ENCODE measurements around the gene SNAPC3.

SNAPC3 gene

DNA sequence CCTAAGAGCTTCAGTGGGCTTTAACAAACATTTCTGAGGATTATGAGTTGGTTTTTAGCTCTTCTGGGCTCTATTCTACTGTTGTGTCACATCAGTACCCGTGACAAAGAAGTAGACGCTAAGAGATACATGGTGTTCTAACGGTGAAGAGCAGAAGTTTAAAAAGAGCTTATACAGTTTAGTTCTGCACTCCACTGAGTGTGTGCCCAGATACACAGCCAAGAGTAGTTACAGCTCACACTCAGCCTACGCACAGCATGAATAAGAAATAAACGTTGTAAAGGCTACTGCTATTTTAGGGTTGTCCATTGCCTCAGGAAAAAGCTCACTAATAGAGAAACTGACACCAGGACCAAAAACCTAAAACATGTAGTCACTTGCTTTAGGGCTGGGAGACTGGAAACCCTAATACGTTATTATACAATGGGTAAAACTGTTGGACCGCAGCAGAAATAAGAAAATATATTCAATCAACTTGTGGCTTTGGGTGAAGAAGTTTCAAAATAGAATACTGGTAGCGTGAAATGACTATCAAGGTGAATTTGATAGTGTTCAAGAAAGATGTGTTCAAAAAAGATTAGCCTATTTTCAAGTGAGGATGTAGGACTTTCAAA lies 53.4 kb downstream of the SNAPC3 start:
- in situ Hi-C loops (cut with MboI; ENCODE audit: low pct_unique_long_range_greater_than_20kb, low sequenced_read_pairs): no loop called here
- DNase-seq: no peak

DNA sequence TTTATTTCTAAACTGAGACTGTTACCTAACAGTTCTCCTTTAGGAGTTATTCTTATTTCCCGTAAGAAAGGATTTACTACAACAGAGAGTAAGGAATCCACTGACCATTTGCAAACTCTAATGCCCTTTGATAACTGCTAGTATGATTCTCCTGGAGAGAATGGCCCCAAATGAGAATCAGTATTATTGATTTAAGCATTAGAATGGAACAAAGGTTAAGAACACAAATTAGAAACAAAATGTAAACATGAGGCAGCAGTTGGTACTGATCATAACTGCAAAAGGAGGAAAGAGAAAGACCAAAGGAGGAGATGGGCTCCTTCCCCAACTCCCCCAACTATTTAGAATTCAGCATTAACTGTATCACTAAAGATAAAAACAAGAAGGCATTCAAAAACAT lies 57.4 kb downstream of the SNAPC3 start:
- in situ Hi-C loops (cut with MboI; ENCODE audit: low pct_unique_long_range_greater_than_20kb, low sequenced_read_pairs): no loop called here
- DNase-seq: no peak

DNA sequence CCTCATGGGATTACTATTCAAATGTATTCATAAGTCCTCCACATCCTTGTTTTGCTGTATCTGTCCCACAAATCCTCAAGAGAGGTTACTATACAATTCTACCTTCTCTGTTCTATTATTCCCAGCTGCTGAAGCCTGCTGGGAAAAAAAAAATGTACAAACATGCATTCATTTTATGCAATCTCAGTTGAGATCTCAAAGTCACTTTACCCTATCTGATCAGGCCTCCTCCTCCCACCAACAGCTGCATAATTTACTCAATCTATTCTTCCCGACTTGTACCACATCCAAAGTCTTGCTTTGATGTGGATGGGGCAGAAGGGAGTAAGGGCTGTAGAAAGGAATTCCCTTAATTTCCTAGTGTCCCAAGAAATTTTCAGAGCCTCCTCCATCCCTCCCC lies 59.5 kb downstream of the SNAPC3 start:
- in situ Hi-C loops (cut with MboI; ENCODE audit: low pct_unique_long_range_greater_than_20kb, low sequenced_read_pairs): no loop called here
- DNase-seq: no peak

DNA sequence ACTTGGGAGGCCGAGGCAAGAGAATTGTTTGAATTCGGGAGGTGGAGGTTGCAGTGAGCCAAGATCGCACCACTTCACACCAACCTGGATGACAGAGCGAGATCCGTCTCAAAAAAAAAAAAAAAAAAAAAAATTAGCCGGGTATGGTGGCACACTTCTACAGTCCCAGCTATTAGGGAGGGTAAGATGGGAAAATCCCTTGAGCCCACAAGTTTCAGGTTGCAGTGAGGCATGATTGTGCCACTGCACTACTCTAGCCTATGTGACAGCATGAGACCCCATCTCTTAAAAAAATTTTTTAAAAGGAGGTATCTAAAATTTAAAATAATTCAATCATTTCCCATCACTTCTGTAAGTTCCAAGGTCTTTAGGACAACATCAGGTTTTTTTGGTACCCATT lies 62.1 kb downstream of the SNAPC3 start:
- in situ Hi-C loops (cut with MboI; ENCODE audit: low pct_unique_long_range_greater_than_20kb, low sequenced_read_pairs): no loop called here
- DNase-seq: no peak

DNA sequence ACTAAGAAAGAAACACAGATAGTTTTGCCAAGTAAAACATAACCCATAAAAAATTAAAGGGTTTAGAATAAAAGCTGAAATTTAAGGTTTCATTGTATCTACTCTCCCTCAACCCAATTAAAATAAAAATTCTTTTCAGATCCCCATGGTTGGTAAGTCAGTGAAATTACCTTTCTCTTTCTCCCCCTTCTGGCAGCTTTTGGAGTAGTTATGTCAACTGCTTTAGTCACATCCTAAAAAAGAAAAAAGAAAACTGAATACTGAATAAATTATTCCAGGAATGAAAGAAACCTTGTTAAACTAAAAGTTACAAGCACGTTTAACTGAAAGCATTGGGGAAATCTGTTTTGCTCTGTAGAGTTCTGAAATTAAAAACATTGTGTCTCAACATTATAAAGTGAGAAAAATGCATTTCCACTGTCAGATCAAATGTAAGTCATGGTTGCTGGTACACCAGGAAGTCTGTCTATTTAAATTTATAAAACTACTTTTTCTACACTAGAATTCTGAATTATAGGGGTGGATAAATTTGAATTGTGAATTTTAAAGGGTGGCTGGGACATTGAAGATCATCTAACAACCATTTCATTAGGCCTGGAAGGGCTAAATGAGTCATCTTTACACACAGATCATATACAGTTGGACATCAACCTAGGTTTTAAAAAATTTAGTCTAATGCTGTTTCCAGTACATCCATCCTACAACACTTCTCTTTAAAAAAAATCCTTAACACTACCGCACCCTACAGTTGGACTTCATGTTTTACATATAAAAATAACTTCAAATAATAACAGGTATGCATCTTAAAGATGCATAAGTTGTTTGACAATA lies 63.4 kb downstream of the SNAPC3 start:
- in situ Hi-C loops (cut with MboI; ENCODE audit: low pct_unique_long_range_greater_than_20kb, low sequenced_read_pairs): no loop called here
- DNase-seq: peak; percentile 24

DNA sequence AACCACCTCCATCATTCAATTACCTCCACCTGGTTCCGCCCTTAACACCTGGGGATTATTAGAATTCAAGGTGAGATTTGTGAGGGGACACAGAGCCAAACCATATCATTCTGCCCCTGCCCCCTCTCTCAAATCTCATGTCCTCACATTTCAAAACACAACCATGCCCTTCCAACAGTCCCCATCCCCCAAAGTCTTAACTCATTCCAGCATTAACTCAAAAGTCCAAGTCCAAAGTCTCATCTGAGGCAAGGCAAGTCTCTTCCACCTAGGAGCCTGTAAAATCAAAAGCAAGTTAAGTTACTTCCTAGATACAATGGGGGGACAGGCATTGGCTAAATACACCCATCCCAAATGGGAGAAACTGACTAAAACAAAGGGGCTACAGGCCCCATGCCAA lies 69.3 kb downstream of the SNAPC3 start:
- in situ Hi-C loops (cut with MboI; ENCODE audit: low pct_unique_long_range_greater_than_20kb, low sequenced_read_pairs): no loop called here
- DNase-seq: no peak

DNA sequence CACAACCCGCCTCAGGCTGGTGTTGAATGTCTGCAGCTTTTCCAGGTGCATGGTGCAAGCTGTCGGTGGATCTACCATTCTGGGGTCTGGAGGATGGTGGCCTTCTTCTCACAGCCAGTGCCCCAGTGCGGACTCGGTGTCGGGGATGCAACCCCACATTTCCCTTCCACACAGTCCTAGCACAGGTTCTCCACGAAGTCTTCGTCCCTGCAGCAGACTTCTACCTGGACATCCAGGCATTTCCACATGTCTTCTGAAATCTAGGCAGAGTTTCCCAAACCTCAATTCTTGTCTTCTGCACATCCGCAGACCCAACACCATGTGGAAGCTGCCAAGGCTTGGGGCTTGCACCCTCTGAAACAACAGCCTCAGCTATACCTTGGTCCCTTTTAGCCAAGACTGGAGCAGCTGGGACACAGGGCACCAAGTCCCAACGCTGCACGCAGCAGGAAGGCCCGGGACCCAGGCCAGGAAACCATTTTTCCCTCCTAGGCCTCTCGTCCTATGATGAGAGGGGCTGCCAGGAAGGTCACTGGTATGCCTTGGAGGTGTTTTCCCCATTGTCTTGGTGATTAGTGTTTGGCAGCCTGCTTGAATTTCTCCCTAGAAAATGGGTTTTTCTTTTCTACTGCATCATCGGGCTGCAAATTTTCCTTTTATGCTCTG lies 69.9 kb downstream of the SNAPC3 start:
- no peak for DNase-seq
- in situ Hi-C loops (cut with MboI; ENCODE audit: low pct_unique_long_range_greater_than_20kb, low sequenced_read_pairs): no loop called here

DNA sequence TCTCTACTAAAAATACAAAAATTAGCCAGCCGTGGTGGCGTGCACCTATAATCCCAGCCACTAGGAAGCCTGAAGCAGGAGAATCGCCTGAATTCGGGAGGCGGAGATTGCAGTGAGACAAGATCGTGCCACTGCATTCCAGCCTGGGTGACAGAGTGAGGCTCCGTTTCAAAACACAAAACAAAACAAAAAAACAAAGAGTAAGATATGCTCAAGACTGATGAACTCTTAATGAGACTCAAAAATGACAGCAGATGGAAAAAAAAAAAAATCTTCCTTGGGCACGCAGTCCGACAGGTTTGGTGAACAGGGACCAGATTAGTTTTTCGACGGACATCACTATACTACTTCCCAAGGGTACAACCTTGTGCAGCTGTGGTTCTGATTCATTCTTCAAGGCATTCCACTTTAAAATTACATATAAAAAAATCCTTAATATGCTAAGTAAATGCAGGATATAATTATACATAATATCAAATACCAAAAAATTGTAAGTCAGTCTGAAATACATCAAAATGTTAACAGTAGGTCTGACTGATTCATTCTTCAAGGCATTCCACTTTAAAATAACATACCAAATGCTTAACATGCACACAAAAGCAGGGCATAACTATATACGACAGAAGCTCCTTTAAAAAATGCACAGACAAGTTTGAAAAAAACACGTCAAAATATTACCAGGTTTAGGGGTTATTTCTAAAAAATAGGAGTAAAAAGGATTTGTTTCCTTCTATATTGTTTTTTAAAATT lies 75.7 kb downstream of the SNAPC3 start:
- DNase-seq: no peak
- in situ Hi-C loops (cut with MboI; ENCODE audit: low pct_unique_long_range_greater_than_20kb, low sequenced_read_pairs): no loop called here

DNA sequence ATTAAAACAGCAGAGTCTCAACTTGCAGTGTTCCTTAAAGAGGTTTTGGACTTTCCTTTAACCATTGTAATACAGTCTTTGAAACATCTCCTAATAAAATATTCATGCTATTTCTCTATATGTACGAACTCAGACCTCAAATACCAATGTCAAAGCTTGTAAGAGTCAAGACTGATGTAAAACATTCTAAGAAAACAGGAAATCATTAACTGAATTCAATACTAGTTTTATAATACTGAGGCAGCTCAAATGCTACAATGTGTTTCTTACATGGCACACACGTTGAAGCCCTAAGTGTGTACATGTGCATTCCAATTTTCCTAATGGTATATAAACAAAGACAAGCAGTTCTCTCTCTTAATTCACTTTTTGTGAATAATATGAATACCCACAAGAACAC lies 76.5 kb downstream of the SNAPC3 start:
- in situ Hi-C loops (cut with MboI; ENCODE audit: low pct_unique_long_range_greater_than_20kb, low sequenced_read_pairs): no loop called here
- DNase-seq: no peak

DNA sequence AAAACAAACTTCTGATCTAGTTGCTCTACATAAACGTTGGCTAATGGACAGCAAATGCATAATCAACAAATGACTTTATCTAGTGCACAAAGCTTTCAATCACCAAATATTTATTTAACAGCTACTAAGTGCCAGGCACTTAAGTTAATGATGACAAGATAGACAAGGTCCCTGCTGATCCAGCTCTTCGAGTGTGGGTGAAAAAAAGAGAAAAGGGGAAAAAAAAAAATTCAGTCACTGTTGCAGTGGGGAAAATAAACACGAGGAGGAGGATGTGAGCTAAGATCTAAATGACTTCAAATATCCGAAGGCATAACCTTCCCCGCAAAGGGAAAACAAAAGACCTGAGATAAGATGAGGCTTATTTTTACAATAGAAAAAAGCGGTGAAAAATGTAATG lies 78.5 kb downstream of the SNAPC3 start:
- in situ Hi-C loops (cut with MboI; ENCODE audit: low pct_unique_long_range_greater_than_20kb, low sequenced_read_pairs): no loop called here
- DNase-seq: no peak

DNA sequence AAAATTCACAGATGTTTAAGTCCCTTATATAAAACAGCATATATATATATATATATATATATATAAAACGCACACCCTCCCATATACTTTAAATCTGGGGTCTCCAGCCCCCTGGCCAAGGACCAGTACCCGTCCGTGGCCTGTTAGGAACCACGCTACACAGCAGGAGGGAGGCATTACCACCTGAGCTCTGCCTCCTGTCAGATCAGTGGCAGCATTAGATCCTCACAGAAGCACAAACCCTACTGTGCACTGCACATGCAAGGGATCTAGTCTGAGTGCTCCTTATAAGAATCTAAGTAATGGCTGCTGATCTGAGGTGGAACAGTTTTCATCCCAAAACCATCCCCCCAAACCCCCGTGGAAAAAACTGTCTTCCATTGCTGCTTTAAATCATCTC lies 79.1 kb downstream of the SNAPC3 start:
- no peak for DNase-seq
- in situ Hi-C loops (cut with MboI; ENCODE audit: low pct_unique_long_range_greater_than_20kb, low sequenced_read_pairs): no loop called here

DNA sequence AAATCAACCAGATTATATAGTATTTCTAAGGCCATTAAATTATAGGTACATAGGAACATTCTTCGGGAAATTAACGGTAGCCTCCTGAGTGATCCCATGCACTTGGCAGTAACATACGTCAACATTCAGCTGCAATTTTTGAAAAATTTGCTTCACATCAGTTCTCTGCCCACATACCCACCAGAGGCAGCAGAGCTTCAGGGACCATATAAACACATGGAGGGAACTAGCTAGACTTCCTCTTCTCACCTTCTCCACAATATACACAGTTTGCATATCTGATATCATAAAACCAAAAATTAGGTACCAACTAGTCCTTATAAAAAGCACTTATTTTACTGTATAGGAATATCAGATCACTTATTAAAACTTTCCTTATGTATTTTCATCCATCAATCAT lies 83.2 kb downstream of the SNAPC3 start:
- DNase-seq: peak; percentile 47
- in situ Hi-C loops (cut with MboI; ENCODE audit: low pct_unique_long_range_greater_than_20kb, low sequenced_read_pairs): no loop called here

DNA sequence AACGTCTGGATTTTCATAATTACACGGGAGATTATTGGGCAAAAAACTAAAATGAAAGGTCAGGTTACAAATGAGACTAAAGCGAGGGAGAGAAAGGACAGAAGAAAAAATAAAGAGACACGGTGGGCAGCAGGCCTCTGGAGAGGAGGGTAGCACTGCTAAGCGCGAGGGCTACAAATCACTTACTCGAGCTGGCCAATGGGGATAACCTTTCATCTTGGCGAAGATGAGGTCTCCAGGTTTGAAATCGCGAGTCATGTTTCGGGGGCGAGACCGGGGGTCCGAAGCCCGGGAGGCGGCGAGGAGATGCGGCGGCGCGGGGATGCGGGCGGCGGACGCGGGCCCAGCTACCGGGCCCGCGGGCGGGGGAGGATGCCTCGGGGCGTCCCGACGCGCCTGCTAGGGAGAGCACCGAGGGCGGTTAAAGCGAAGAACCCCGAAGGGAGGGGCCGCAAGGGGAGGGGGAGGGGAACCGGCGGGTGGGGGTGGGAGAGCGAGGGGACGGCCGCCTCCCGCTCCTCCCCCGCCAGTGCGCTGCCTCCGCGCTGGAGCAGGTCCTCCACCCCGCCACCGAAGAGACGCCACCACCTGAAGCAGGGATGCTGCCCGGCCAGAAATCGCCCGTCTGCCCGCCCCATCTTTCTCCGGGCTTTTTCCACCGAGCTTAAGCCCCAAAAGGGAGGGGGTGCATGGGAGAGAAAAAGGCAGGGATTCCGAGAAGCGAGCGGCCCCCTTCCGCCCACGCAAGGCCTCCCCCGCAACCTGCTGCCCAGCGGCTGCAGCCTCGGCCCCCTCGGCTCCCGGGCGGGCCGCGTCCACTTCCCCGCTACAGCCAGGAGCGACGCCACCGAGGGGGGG lies 87.5 kb downstream of the SNAPC3 start:
- in situ Hi-C loops (cut with MboI; ENCODE audit: low pct_unique_long_range_greater_than_20kb, low sequenced_read_pairs): no loop called here

DNA sequence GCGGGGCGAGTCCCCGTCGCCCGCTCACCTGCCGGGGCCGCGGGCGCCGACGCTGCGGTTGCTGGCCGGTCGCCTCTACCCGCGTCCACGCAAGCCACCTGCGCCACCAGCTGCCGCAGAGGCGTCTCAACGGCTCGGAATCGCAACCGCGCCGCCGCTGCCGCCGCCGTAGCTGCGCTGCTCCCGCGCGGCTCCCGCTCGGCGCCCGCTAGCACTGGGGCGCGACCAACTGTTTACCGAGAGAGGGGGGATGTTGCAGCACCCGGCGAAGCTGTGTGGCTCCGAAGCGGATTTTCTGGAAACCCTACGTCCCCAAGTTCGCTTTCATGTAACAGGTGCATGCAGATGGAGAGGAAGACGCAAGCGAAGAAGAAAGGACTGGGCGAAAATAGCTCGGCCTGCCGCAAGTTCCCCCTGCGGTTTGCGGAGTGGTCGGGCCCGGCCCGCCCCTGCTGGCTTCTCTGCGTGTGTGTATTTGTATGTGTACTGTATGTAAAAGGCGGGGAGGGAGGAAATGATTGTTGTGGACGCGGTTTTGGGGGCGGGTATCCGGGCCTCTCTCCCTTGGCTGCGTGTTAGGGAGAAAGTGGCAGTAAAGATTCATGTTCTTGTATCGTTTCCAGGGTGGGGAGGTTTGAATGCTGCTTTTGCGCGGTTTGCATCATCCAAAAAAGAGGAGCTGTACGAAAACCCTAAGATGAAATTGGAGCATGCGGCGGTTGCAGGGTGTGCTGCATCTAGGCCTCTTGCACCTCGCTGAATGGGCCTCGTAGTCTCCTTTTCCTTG lies 88.3 kb downstream of the SNAPC3 start, which contains the start of gene PSIP1:
Gene PSIP1, minus strand, starts transcription at position 182 of the 787 bp plus-strand sequence. CDS start 782 bp downstream, outside the sequence.
- peak; percentile 98 for DNase-seq
- in situ Hi-C loops (cut with MboI; ENCODE audit: low pct_unique_long_range_greater_than_20kb, low sequenced_read_pairs): no loop called here

More for the DNA sequence above, 87.5 kb downstream of the SNAPC3 start:
- peak; percentile 32 for DNase-seq

All from KBM-7 (cell line).